HEK293T (cell line): ENCODE measurements around the gene ZNF536.

Source experiments
- FOXA1 ChIP-seq: fragments of 450-650 bp; IDR thresholded peaks from 2 replicates; pipeline ENCODE4 v1.6.1; 2016; ENCODE audit warnings: mild to moderate bottlenecking
- FOXK2 ChIP-seq: fragments of 450-650 bp; IDR thresholded peaks from 2 replicates; pipeline ENCODE4 v1.6.1; 2016; ENCODE audit warnings: mild to moderate bottlenecking
- SUZ12 ChIP-seq: fragments of 450-650 bp; IDR thresholded peaks from 2 replicates; pipeline ENCODE4 v1.6.1; 2016; ENCODE audit warnings: mild to moderate bottlenecking
- TF ChIP-seq, protein P1 (sequence below): fragments of 450-650 bp; IDR thresholded peaks from 2 replicates; pipeline ENCODE4 v1.6.1; 2016

DNA sequence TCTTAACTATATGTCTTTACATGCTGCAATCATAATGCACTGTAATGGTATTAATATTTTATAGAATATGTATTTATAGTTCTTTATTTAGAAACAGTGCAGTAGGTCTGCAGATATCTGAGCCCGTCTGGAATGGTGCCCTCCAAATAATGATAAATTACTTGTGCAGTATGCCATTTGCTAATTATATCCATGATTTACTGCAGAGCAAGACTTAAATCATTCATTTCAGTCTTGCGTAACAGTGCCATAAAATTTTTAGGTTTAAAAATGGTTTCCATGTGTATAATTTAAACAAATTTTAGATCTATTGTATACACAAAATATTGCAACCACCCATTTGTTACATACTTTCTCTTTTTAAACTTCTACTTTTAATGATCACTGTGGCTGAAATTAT, 175.1 kb downstream of the ZNF536 start:
- no peak for TF ChIP-seq SUZ12
- no peak for TF ChIP-seq FOXK2
- TF ChIP-seq, protein P1, sequence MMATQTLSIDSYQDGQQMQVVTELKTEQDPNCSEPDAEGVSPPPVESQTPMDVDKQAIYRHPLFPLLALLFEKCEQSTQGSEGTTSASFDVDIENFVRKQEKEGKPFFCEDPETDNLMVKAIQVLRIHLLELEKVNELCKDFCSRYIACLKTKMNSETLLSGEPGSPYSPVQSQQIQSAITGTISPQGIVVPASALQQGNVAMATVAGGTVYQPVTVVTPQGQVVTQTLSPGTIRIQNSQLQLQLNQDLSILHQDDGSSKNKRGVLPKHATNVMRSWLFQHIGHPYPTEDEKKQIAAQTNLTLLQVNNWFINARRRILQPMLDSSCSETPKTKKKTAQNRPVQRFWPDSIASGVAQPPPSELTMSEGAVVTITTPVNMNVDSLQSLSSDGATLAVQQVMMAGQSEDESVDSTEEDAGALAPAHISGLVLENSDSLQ, result no peak
- TF ChIP-seq FOXA1, result no peak
